WERI-Rb-1 (cell line): ENCODE results near the gene ARGLU1.

Source experiments
- DNase-seq: peaks from one replicate; pipeline ENCODE4 v3.0.0-alpha.2; 2020
- H3K27ac ChIP-seq: fragments of 250-450 bp; sonication (Bioruptor Pico); 2 replicates; pipeline ENCODE4 v1.5.1; 2020; ENCODE audit warnings: mild to moderate bottlenecking, moderate library complexity
- H3K27me3 ChIP-seq: fragments of 250-450 bp; sonication (Bioruptor Pico); 2 replicates; pipeline ENCODE4 v1.5.1; 2021; ENCODE audit warnings: mild to moderate bottlenecking, low read depth, moderate library complexity; ENCODE audit not compliant: insufficient read depth, severe bottlenecking
- H3K36me3 ChIP-seq: fragments of 250-450 bp; sonication (Bioruptor Pico); 2 replicates; pipeline ENCODE4 v1.5.1; 2020; ENCODE audit warnings: mild to moderate bottlenecking, moderate library complexity
- H3K4me3 ChIP-seq: 2 replicates; pipeline ENCODE4 v1.5.1; 2011; ENCODE audit warnings: low read depth, mild to moderate bottlenecking, control low read depth, low read length
- H3K9me3 ChIP-seq: fragments of 250-450 bp; sonication (Bioruptor Pico); 2 replicates; pipeline ENCODE4 v1.5.1; 2021; ENCODE audit warnings: mild to moderate bottlenecking, moderate library complexity; ENCODE audit not compliant: severe bottlenecking
- CTCF ChIP-seq: IDR thresholded peaks from 2 replicates; pipeline ENCODE4 v1.5.1; 2011; ENCODE audit warnings: low read depth, mild to moderate bottlenecking, control low read depth, inconsistent platforms, low read length

ARGLU1 gene

GRCh38 chr13:106561551-106562170 lies 6.3 kb downstream of the ARGLU1 start:
- Histone ChIP-seq H3K36me3 (peaks cover 53% of the 10 kb centered on the region), H3K9me3 (no peaks in the 10 kb centered on the region), H3K27ac (no peak overlapping the region), H3K4me3 (no peak overlapping the region), H3K27me3 (no peaks in the 10 kb centered on the region)
- no peak for TF ChIP-seq CTCF
- DNase-seq: no peak

- Histone ChIP-seq H3K4me3 (no peak overlapping the region), H3K36me3 (peaks cover 53% of the 10 kb centered on the region), H3K27ac (no peak overlapping the region), H3K9me3 (no peaks in the 10 kb centered on the region), H3K27me3 (no peaks in the 10 kb centered on the region)
- TF ChIP-seq CTCF: no peak
- DNase-seq: no peak
Measured at GRCh38 chr13:106560821-106561220, 7.1 kb downstream of the ARGLU1 start.

- Histone ChIP-seq H3K36me3 (peaks cover 67% of the 10 kb centered on the region), H3K9me3 (no peaks in the 10 kb centered on the region), H3K4me3 (no peak overlapping the region), H3K27me3 (no peaks in the 10 kb centered on the region), H3K27ac (no peak overlapping the region)
- no peak for DNase-seq
- no peak for TF ChIP-seq CTCF
Measured at GRCh38 chr13:106558527-106558926, 9.4 kb downstream of the ARGLU1 start.

GRCh38 chr13:106555631-106556328 lies 12.2 kb downstream of the ARGLU1 start:
- no peak for DNase-seq
- H3K27ac ChIP-seq: no peak overlapping the region

GRCh38 chr13:106551751-106552150 lies 16.2 kb downstream of the ARGLU1 start:
- H3K27me3 ChIP-seq: no peaks in the 10 kb centered on the region
- H3K36me3 ChIP-seq: peaks cover 100% of the 10 kb centered on the region
- no peaks in the 10 kb centered on the region for H3K9me3 ChIP-seq

More at GRCh38 chr13:106555631-106556328, 12.2 kb downstream of the ARGLU1 start:
- no peak overlapping the region for H3K4me3 ChIP-seq
- H3K9me3 ChIP-seq: no peaks in the 10 kb centered on the region
- TF ChIP-seq CTCF: no peak
- no peaks in the 10 kb centered on the region for H3K27me3 ChIP-seq
- peaks cover 91% of the 10 kb centered on the region for H3K36me3 ChIP-seq

More at GRCh38 chr13:106551751-106552150, 16.2 kb downstream of the ARGLU1 start:
- no peak for DNase-seq
- no peak for TF ChIP-seq CTCF
- Histone ChIP-seq H3K27ac (no peak overlapping the region), H3K4me3 (no peak overlapping the region)
